Activated naive CD4-positive, alpha-beta T cell treated with anti-CD3 and anti-CD28 coated beads for 36 hours (primary cell): ENCODE results near the gene ZNF474. TPM values are rescaled to one million over a fixed set of nuclear protein-coding genes. Genes with fewer than 3 reads are reported as not detected.

Experiments
- CTCF ChIA-PET: fragments of 350-600 bp; sonication (Branson Sonifier 250); formaldehyde crosslinking; loops from one replicate; lab custom pipeline; 2021; ENCODE audit warnings: antibody characterized with exemption; lab: Charles Lee
- DNase-seq: peaks from one replicate; pipeline ENCODE4 v3.0.0-alpha.2; 2020
- H3K27ac Mint-ChIP-seq: one replicate; pipeline ENCODE4 v1.8.0; 2021; ENCODE audit warnings: mild to moderate bottlenecking, mixed read lengths
- H3K27me3 Mint-ChIP-seq: one replicate; pipeline ENCODE4 v1.8.0; 2021; ENCODE audit warnings: low read depth, mixed read lengths
- H3K36me3 Mint-ChIP-seq: one replicate; pipeline ENCODE4 v1.8.0; 2021; ENCODE audit warnings: low read depth, mixed read lengths
- H3K4me1 Mint-ChIP-seq: one replicate; pipeline ENCODE4 v1.8.0; 2021; ENCODE audit warnings: low read depth, mixed read lengths
- H3K4me3 Mint-ChIP-seq: one replicate; pipeline ENCODE4 v1.8.0; 2021; ENCODE audit warnings: mild to moderate bottlenecking, moderate library complexity, mixed read lengths
- H3K9me3 Mint-ChIP-seq: one replicate; pipeline ENCODE4 v1.8.0; 2021; ENCODE audit warnings: mixed read lengths
- intact Hi-C: fragments of 100-400 bp; cut with micrococcal nuclease; formaldehyde crosslinking; loops from one replicate; pipeline ENCODE4 v1.15.1; 2023
- total RNA-seq, 2 experiments: library from RNA; stranded (reverse); gene quantifications; one replicate each; pipeline ENCODE4 v1.2.3, GENCODE V29; 2021

Gene ZNF474
- total RNA-seq, 2 experiments from 2014 or later = not detected

DNA sequence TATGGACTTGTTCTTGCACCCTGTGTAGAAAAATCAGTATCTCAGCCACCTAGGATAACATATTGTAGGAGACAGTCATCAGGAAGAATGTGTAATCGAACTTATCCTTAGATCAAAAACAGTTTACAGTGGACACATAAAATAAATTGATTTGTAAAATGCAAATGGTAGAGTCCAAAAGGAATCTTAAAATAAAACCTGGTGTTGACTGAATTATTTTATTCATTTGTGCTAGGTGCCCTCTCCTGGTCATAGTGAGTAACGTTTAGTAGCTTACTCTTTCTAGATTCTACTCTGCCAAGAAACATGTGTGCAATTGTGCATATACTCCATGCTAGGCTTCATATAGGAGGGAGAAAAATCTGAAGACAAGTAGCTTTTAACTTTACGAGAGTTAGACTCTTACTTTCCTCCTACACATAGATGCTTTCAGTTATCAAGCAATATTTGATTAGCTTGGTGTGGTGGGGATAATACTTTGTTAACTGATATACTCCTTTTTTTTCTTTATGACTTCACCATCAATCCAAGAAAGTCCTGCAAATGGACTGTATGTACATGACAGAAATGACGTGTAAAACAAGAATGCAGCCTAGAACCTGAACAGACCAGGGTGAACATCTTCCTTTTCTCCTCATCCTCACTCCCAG is 27.6 kb upstream of the ZNF474 start:
- no peaks in the 10 kb centered on the region for H3K27me3 Mint-ChIP-seq
- no peaks in the 10 kb centered on the region for H3K36me3 Mint-ChIP-seq
- no peak overlapping the region for H3K4me3 Mint-ChIP-seq
- intact Hi-C loops = loop anchor here (1.0 to 5.0 kb wide), 3 partner anchors 56 to 1444 kb away; no protein-coding TSS in a partner anchor
- no peak overlapping the region for H3K27ac Mint-ChIP-seq
- H3K9me3 Mint-ChIP-seq = no peaks in the 10 kb centered on the region
- no peaks in the 10 kb centered on the region for H3K4me1 Mint-ChIP-seq
- no peak for DNase-seq
- CTCF ChIA-PET = interaction anchor here (0.6 to 1.0 kb wide), 7 partner anchors 8 to 89 kb away, joined by 3 read pairs; no protein-coding TSS in a partner anchor

DNA sequence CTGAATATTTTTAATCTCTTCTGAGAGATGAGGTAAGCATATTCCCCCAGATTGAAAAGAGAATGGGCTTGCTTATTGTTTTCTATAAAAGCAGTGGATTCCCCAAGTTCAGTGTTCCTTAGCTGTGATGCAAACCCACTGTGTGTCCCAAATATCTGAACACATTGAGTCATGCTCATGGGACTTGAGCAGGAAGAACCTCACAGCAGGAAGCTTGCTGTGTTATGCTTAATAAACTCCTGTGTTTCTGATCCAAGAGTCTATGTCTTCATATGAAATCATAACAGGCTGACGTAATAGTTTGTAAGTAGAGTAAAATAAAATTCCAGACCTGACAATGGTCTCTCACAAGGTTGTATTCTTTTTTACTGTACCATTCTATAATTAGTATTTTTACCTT is 26.5 kb upstream of the ZNF474 start:
- DNase-seq = no peak
- no peak overlapping the region for H3K27ac Mint-ChIP-seq
- CTCF ChIA-PET = interaction anchor here (0.9 kb wide), 1 partner anchor 12 kb away, joined by 3 read pairs; no protein-coding TSS in a partner anchor
- peaks cover 3% of the 10 kb centered on the region for H3K27me3 Mint-ChIP-seq
- no peaks in the 10 kb centered on the region for H3K36me3 Mint-ChIP-seq
- intact Hi-C loops = loop anchor here (5.0 kb wide), 2 partner anchors 54 to 1446 kb away; no protein-coding TSS in a partner anchor
- H3K4me3 Mint-ChIP-seq = no peak overlapping the region
- no peaks in the 10 kb centered on the region for H3K9me3 Mint-ChIP-seq
- no peaks in the 10 kb centered on the region for H3K4me1 Mint-ChIP-seq

DNA sequence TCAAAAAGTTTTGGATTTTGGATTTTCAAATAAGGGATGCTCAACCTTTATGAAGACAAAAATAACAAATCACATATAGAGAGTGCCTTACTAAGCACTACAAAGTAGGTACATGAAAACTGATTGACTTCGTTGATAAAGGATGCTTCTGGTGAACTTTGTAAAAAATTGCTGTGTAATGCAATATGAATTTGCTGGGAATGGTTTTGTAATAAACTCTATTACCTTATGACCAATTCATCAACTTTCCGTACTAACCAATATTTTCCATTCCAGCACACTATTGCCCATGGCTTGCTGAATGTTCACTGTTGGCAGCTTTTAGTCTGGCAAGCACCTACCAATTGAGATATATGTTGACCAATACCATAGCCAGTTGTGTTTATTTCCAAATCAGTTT is 23.4 kb upstream of the ZNF474 start:
- H3K27ac Mint-ChIP-seq = no peak overlapping the region
- H3K4me1 Mint-ChIP-seq = no peaks in the 10 kb centered on the region
- intact Hi-C loops = no loop called here
- no peak overlapping the region for H3K4me3 Mint-ChIP-seq
- no peaks in the 10 kb centered on the region for H3K9me3 Mint-ChIP-seq
- no peaks in the 10 kb centered on the region for H3K36me3 Mint-ChIP-seq
- CTCF ChIA-PET = no interaction called here
- peaks cover 3% of the 10 kb centered on the region for H3K27me3 Mint-ChIP-seq
- DNase-seq = no peak

DNA sequence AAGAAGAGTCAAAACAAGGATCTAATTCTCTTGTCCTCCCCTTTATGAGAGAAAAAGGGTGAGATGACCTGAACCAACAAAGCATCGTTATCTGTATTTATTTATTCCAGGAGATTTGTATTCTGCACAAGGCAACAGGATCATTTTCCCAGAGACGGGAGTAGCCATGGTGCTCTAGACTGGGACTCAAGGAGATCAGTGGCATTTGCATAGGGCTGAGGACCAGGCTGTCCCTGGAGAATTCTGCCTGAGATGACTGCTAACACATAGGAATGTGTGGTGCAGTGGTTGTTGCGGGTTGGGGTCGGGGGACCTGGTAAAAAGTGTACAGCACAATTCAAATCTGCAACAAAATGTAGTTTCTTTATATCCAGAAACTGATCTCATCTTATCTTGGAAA is 22.3 kb upstream of the ZNF474 start:
- no peaks in the 10 kb centered on the region for H3K4me1 Mint-ChIP-seq
- CTCF ChIA-PET = no interaction called here
- no peak overlapping the region for H3K27ac Mint-ChIP-seq
- H3K27me3 Mint-ChIP-seq = peaks cover 3% of the 10 kb centered on the region
- no peaks in the 10 kb centered on the region for H3K9me3 Mint-ChIP-seq
- no peak for DNase-seq
- H3K36me3 Mint-ChIP-seq = no peaks in the 10 kb centered on the region
- intact Hi-C loops = no loop called here
- no peak overlapping the region for H3K4me3 Mint-ChIP-seq

DNA sequence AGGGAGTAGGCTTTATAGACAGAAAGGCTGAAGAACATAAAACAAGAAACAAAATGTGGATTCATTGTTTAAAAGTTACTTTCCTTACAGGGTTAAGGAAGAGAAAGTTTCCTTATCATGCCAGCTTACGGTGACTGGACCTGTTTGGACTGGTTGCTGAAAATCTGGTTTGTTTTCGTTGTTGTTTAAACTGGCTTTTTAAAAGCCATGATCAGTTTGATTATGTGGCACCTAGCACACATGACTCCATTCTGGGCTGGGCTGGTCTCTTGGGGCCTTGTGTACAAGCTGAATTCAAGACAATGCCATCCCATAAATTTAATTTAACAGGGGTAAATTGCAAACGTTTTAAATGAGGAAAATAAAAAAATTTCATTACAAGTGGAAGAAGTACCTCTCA is 18.4 kb upstream of the ZNF474 start:
- Mint-ChIP-seq H3K36me3 (no peaks in the 10 kb centered on the region), H3K9me3 (no peaks in the 10 kb centered on the region), H3K4me3 (no peak overlapping the region), H3K4me1 (no peaks in the 10 kb centered on the region), H3K27me3 (peaks cover 3% of the 10 kb centered on the region), H3K27ac (no peak overlapping the region)
- CTCF ChIA-PET = no interaction called here
- DNase-seq = no peak
- intact Hi-C loops = no loop called here

DNA sequence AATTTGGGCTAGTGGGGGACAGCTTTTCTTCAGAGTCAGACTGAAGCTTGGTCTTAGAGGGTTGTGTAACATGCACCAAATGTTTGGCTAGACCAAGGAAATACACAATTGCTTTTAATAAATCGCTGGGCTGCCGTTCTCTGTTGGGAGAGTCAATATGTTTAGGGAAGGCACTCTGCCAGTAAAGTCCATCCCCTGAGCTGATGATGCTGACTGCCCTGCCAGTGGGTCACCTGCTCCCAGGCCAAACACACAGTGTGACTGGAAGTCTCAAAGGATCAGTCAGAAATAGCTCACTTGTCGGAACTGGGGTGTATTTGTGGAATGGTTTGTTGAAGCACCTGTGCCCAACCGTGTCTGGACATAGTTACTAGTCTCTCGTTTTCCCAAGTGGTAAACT is 17.9 kb upstream of the ZNF474 start:
- Mint-ChIP-seq H3K36me3 (no peaks in the 10 kb centered on the region), H3K4me1 (no peaks in the 10 kb centered on the region), H3K9me3 (no peaks in the 10 kb centered on the region), H3K27me3 (peaks cover 3% of the 10 kb centered on the region), H3K27ac (no peak overlapping the region), H3K4me3 (no peak overlapping the region)
- intact Hi-C loops = no loop called here
- no peak for DNase-seq
- CTCF ChIA-PET = no interaction called here

DNA sequence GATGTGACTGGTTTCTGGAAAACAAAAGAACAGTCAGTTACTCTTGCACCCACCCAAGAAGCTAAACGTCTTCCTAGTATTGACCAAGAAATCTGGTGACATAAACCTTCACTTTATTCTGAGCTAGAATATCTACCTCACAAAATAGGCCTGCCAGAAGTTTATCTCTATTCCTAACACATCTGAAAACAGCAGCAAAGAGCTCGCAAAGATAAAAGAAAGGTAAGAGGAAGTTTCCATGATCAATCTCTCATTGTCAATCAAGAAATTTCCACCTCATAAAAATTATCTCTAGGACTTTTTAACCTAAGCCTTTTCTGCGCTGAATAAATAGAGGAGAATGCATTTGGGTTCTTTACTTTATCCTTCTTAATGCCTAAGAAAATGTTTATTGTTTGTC is 17.3 kb upstream of the ZNF474 start:
- H3K4me1 Mint-ChIP-seq = no peaks in the 10 kb centered on the region
- CTCF ChIA-PET = no interaction called here
- no peak overlapping the region for H3K27ac Mint-ChIP-seq
- no peaks in the 10 kb centered on the region for H3K36me3 Mint-ChIP-seq
- H3K4me3 Mint-ChIP-seq = no peak overlapping the region
- no peaks in the 10 kb centered on the region for H3K9me3 Mint-ChIP-seq
- no peak for DNase-seq
- H3K27me3 Mint-ChIP-seq = no peaks in the 10 kb centered on the region
- intact Hi-C loops = no loop called here

DNA sequence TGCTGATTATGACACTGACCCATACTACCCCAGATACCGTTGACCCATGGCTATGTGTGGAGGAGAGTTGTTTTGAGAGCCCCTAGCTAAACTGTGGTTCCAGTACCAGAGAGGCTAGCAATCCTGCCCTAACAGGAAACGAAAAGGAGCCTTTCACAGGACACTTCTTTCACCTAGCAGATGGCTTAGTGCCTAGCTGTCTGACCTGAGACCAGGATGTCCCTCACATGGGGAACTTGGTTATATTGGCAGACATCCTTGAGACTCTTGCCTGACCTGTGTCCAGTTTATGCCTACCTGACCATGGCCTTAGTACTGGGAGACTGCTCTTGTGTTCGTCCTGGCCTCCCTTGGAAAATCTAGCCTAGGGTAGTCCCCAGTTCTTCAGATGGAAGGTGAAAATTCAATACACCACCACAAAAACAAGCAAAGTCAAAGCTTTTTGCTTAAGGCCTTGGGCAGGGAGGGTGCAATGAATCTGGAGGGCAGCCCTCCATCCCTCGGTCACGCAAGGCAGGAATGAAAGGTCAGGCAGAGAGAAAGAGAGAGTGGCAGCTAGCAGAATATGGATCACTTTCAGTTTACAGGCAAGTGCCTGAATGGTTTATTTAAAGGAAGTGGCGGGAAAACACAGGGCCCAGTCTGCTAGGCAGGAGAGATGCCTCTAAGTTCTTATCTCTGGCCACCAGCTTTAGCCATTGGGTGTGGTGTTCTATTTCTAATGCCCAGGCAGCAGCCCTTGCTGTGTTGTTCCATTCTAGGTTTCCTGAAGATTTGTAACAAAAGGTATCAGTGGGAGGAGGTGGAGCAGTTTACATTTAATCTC is 16.4 kb upstream of the ZNF474 start:
- Mint-ChIP-seq H3K4me3 (no peak overlapping the region), H3K27ac (no peak overlapping the region), H3K4me1 (no peaks in the 10 kb centered on the region), H3K36me3 (no peaks in the 10 kb centered on the region), H3K9me3 (no peaks in the 10 kb centered on the region), H3K27me3 (no peaks in the 10 kb centered on the region)
- CTCF ChIA-PET = no interaction called here
- intact Hi-C loops = no loop called here
- DNase-seq = no peak

DNA sequence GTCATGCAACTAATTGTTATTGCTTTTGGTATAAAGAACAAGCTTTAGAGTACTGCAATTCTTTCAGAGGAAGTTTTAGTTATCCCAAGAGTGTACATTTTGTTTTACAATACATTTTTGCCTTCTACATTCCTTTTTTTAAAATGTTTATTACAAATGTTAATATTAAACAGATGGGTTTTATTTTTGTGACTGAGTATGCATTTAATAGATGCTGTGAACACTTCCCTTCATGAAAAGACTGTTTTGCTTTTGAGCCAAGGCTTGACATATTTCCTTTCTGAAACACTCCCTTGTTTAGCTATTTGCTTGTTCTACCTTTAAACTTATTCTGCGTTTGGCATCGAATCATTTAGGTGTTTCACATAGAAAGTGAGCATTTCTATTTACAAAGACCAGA is 14.8 kb upstream of the ZNF474 start:
- no peaks in the 10 kb centered on the region for H3K9me3 Mint-ChIP-seq
- no peaks in the 10 kb centered on the region for H3K4me1 Mint-ChIP-seq
- intact Hi-C loops = no loop called here
- no peak overlapping the region for H3K4me3 Mint-ChIP-seq
- H3K27me3 Mint-ChIP-seq = no peaks in the 10 kb centered on the region
- no peak overlapping the region for H3K27ac Mint-ChIP-seq
- no peaks in the 10 kb centered on the region for H3K36me3 Mint-ChIP-seq
- DNase-seq = no peak
- CTCF ChIA-PET = interaction anchor here (1.0 kb wide), 1 partner anchor 12 kb away, joined by 3 read pairs; no protein-coding TSS in a partner anchor

DNA sequence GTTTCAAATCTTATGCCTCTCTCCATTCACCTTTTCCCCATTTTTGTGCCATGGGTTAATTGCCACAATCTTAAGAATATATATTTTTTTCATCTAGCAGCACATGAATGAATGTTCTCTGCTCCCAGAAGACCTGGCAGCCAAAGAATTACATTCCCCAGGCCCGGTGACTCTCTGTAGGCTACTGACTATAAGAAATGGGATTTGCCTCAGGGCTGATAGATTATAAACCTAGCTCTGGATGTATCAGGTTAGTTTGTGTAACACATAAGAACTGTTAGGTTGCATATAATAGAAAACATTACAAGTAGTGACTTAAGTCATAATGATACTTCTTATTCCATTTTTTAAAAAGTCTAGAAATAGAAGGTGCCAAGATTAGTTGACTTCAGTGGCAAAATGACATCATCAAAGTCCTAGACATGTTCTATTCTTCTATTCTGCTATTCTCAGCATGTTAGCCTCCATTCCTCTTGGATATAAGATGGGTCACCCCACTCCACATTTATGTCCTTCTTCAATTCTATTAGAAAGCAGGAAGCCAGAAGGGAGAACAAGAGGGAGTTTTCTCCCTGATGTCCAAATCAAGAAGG is 10.9 kb upstream of the ZNF474 start:
- intact Hi-C loops = no loop called here
- Mint-ChIP-seq H3K27me3 (no peaks in the 10 kb centered on the region), H3K4me3 (no peak overlapping the region), H3K4me1 (peaks cover 2% of the 10 kb centered on the region), H3K9me3 (no peaks in the 10 kb centered on the region), H3K27ac (no peak overlapping the region), H3K36me3 (no peaks in the 10 kb centered on the region)
- no peak for DNase-seq
- CTCF ChIA-PET = no interaction called here

DNA sequence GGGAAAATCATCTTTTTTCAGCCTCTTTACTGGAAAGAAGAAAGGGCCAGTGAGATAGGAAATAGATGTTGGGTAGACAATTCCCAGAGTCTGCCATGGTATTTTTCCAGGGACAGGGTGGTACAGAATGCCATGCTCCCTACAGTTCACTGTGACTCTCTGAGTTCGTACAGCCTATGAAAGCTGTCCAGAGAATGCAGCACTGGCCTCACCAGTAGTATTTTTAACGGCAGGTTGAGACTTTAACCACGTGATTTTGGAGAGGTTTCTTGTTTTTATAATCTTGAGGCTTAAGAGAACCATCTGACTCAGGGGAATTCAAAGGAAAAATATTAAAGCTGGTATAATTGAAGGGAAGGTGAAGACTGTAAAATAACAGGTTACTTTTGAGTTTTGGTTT is 10.1 kb upstream of the ZNF474 start:
- Mint-ChIP-seq H3K4me3 (no peak overlapping the region), H3K27me3 (no peaks in the 10 kb centered on the region), H3K36me3 (no peaks in the 10 kb centered on the region), H3K27ac (no peak overlapping the region), H3K9me3 (no peaks in the 10 kb centered on the region), H3K4me1 (peaks cover 2% of the 10 kb centered on the region)
- no peak for DNase-seq
- intact Hi-C loops = no loop called here
- CTCF ChIA-PET = no interaction called here

DNA sequence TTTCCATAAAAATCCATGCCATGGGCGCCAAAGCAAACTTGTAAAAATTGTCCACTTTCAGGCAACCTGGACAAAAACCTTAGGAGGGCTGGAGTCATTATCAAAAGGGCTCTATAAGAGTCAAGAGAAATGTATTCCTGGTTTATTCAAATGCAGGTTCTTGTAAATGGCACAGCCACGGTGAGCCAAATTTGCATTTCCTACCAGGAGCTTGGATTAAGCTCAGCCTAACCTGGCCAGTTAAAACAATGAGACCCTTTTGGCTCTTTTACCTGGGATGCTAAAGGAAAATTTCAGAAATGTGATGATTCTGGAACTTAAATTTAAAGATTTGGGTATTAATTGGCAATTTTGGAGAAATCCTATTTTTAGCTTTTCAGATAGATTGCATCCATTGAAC is 8.9 kb upstream of the ZNF474 start:
- Mint-ChIP-seq H3K4me3 (no peak overlapping the region), H3K27me3 (no peaks in the 10 kb centered on the region), H3K9me3 (no peaks in the 10 kb centered on the region), H3K27ac (no peak overlapping the region), H3K4me1 (peaks cover 2% of the 10 kb centered on the region), H3K36me3 (no peaks in the 10 kb centered on the region)
- CTCF ChIA-PET = no interaction called here
- no peak for DNase-seq
- intact Hi-C loops = no loop called here
